ENCODE measurements around the gene TAMALIN.

The TAMALIN gene

DNA sequence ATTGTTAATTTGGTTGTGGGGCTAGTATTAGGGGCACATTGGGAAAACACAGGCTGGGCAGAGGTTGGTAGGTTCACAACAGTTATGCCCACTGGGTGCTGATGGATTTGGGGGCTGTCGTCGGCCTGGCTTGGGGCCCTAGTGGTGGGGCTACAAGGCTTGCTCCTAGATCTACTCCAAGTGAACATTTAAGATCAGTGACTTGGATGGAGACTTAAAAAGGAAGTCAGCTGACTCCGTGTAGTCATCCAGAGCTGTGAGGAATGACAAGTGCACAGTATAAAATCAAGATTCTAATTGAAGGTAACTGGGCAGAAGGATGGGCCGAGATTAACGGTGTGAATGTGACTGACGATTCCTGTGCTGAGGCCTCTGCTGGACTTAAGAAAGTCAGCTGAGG, 31.7 kb downstream of the TAMALIN start:
- no peak for DNase-seq (ENCODE audit: extremely low read depth, low read depth)

DNA sequence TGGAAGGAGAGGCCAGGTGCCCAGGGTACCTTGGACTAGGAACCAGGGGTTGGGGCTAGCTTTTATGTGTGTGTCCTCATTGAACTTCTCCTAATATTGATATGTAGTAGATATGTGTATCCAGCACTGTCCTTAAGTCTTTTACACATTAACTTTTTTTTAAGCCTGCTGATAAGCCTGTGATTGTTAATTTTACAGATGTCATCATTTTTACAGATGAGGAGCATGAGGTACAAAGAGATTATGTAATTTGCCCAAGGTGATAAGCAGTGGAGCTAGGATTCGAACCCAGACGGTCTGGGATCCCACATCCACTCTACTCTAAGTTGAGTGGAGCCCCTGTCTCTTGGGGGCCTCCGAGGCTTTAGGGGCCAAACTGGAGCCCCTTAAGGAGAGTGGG, 34.3 kb downstream of the TAMALIN start:
- DNase-seq (ENCODE audit: extremely low read depth, low read depth) = no peak
- TF ChIP-seq, protein P1, sequence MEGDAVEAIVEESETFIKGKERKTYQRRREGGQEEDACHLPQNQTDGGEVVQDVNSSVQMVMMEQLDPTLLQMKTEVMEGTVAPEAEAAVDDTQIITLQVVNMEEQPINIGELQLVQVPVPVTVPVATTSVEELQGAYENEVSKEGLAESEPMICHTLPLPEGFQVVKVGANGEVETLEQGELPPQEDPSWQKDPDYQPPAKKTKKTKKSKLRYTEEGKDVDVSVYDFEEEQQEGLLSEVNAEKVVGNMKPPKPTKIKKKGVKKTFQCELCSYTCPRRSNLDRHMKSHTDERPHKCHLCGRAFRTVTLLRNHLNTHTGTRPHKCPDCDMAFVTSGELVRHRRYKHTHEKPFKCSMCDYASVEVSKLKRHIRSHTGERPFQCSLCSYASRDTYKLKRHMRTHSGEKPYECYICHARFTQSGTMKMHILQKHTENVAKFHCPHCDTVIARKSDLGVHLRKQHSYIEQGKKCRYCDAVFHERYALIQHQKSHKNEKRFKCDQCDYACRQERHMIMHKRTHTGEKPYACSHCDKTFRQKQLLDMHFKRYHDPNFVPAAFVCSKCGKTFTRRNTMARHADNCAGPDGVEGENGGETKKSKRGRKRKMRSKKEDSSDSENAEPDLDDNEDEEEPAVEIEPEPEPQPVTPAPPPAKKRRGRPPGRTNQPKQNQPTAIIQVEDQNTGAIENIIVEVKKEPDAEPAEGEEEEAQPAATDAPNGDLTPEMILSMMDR (IDR thresholded peaks at IDR 0.05; ENCODE audit: low read depth, low read length) = no peak

More for the DNA sequence above, 31.7 kb downstream of the TAMALIN start:
- TF ChIP-seq, protein P1 (IDR thresholded peaks at IDR 0.05; ENCODE audit: low read depth, low read length) = no peak

DNA sequence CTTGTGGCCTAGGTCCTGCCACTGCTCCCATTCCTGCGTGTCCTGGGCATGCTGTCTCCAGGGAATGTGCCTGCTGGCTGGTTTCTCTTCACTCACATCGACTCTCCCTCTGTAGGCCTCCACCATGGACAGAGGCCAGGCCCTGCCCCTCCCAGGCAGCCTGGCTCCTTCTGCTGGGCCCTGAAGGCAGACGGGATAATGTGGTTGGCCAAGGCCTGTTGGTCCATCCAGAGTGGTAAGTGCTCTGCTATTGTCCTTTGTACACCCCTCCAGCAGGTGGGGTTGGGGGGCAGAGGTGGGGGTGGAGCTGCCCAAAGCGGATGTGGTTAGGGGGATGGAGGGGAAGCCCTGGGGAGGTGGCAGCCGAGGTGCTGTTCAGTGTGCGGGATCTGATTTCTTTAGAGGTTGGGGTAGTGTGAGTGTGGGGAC, 35.0 kb downstream of the TAMALIN start:
- TF ChIP-seq, protein P1 (IDR thresholded peaks at IDR 0.05; ENCODE audit: low read depth, low read length) = no peak
- no peak for DNase-seq (ENCODE audit: extremely low read depth, low read depth)

DNA sequence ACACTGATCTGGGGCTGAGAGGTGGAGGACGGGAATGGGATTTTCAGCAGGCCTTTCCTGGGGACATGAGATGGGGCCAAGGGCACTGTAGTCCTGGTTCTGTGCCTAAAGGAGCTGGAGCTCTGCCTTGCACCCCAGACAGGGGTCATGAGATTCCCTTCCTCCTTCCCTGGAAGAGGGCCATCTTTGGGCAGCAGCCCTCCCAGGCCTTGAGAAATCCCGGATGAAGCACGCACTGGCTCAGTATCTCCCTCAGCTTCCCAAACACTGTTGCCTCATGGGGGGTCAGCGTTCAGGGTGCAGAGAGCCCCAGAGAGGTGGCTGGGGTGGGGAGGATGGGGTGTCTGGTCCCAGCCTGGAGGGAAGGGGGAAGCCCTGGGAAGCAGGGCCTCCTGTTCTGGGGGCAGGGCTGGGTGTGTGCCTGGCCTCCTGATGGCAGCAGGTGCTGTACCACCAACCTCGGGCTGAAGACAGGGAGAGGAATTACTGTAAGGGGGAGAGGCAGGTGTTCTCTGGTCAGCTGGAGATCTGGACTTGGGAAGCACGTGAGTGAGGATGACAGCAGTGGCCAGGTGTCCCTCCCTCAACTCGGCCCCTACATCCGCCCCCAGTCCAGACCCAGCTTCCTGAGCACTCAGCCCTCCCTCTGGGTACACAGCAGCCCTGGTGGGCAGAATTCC, 36.1 kb downstream of the TAMALIN start:
- DNase-seq (ENCODE audit: extremely low read depth, low read depth) = no peak
- TF ChIP-seq, protein P1 (IDR thresholded peaks at IDR 0.05; ENCODE audit: low read depth, low read length) = no peak

DNA sequence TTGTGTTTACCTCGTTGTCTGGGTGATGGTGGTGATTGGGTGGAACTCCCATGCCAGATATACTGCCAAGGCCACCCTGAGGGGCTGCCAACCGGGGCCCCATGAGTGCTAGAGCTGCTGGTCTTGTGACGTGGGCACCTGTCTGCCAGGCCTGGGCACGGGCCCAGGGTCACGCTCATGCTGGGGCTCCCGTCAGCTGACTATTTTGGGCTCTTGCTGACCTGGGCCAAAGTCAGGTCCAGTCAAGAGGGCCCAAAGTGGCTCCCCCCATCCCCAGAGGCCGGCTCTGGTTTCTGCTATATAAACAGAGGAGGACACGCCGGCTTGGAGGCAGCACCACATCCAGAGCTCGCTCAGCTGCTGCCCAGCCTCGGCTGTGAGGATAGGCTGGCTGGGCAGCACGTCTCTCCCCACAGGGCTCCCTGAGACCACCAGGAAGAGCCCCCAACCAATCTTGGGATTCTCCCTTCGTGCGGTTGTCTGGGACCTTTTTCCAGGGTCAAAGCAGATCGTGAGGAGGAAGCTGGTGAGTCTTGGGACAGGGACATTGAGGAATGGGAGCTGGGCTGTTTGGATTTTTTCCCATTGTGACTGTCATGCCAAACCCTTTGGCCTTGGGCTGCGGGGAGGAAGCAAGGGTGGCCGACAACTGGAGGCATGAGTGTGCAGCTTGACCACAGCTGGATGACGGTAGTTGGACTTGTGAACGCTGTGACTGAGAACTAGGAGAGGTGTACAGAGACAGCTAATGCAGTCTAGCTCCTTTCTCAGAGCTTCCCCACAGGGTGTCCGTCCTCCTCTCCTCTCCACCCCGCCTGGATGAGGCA, 36.9 kb downstream of the TAMALIN start:
- no peak for DNase-seq (ENCODE audit: extremely low read depth, low read depth)
- TF ChIP-seq, protein P1 (IDR thresholded peaks at IDR 0.05; ENCODE audit: low read depth, low read length) = no peak

DNA sequence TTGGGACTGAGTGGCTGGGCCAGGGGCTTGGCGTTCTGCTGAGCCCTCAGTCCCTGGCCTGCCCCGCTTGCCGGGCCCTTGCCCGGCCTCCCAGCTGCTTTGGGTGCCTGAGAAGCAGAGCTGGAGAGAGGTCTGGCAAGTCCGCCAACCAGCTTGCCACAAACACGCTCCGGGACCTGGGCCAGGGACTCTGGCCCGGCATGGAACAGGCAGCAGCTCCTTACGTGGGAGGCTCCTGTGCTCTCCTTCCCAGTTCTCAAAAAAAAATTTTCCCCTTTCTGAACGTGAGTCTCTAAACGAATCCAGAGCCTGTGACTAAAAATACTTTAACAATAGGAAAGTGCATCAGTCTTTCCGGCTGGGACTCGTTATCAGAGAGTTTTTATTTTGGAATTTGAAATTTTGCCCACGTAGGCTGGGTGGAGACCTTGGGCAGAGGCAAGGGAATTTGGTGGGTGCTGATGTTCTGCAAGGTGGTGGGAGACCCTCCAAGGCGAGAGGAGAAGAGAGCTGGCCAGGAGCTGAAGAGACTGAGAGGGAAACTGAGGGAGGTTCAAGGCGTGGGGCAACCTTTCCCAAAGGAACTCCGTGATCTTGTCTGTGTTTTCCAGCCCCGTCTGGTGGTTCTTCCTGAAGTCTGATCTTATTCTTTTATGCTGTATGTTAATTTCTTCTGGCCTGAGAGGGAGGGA, 37.7 kb downstream of the TAMALIN start:
- TF ChIP-seq, protein P1 (IDR thresholded peaks at IDR 0.05; ENCODE audit: low read depth, low read length) = no peak
- DNase-seq (ENCODE audit: extremely low read depth, low read depth) = peak; percentile 96
